Measurements from ENCODE around the gene SUPT3H. TPM values are rescaled to one million over a fixed set of nuclear protein-coding genes. Genes with fewer than 3 reads are reported as not detected.

SUPT3H gene
- total RNA-seq (10 to 100 TPM; 19.4 to 20.6 TPM), polyA plus RNA-seq (10 to 100 TPM; 16.9 to 20.8 (median 20.0) TPM), total RNA-seq (18.6 to 30.0 (median 23.9) reads per million in 6 experiments)

GRCh38 chr6:45377554-45378333, at the start of gene SUPT3H:
SUPT3H (minus strand) TSS chr6:45377934.
- DNase-seq (peak; percentile 87 to 96 (median 93)), ATAC-seq (peak; percentile 80)
- POLR2A ChIA-PET = interaction anchor here (0.6 to 3.2 kb wide), 31 partner anchors 9 to 752 kb away, joined by 3 to 24 read pairs (median 4); partner anchors contain the start of genes ENPP4 and RUNX2
- Mint-ChIP-seq H3K4me3 (peak within 1 kb of the TSS; percentile 92 to 100 (median 98)), H3K27ac (peak within 1 kb of the TSS; percentile 97 to 100 (median 98)), H3K4me1 (peaks cover 10 to 38% (median 36%) of the 10 kb centered on the region in 4 donors), H3K36me3 (peaks cover 0 to 7% (median 6%) of the 10 kb centered on the region in 3 donors), H3K9me3 (no peaks in the 10 kb centered on the region), H3K27me3 (no peaks in the 10 kb centered on the region)

DNA sequence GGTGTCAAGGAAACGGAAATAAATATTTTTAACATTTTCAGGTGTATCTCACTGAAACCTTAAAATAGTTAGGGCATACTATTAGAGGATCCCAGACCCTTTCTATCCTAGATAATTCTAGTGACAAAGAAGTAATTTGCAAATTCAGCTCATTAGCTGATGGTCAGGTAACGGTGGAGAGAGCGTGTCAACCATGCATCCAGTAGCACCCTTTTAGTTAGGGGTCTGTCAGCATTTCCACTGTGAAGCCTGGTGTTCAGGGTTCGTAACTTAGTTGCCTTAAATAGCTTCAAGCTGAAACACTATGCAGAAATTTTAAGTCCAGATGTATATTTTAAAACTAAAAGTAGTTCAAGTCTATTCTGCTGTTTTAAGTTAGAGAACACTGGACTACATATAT, 48.5 kb upstream of the SUPT3H start:
- peaks cover 20 to 64% (median 54%) of the 10 kb centered on the region in 4 donors for H3K4me1 Mint-ChIP-seq
- DNase-seq (no peak), ATAC-seq (no peak)
- H3K27me3 Mint-ChIP-seq = peaks cover 0 to 5% (median 0%) of the 10 kb centered on the region in 5 donors
- POLR2A ChIA-PET = interaction anchor here (1.2 kb wide), 1 partner anchor 114 kb away, joined by 6 read pairs; no protein-coding TSS in a partner anchor
- peak overlapping the region in 1 of 10 donors; percentile 39 for H3K4me3 Mint-ChIP-seq
- peak overlapping the region in 3 of 10 donors; percentile 43 to 81 (median 49) for H3K27ac Mint-ChIP-seq
- no peaks in the 10 kb centered on the region for H3K9me3 Mint-ChIP-seq
- H3K36me3 Mint-ChIP-seq = no peaks in the 10 kb centered on the region

- peak overlapping the region; percentile 15 to 90 (median 80) for H3K27ac Mint-ChIP-seq
- peaks cover 0 to 17% (median 0%) of the 10 kb centered on the region in 5 donors for H3K27me3 Mint-ChIP-seq
These were observed 46.7 kb upstream of the SUPT3H start for GRCh38 chr6:45424451-45424861.

DNA sequence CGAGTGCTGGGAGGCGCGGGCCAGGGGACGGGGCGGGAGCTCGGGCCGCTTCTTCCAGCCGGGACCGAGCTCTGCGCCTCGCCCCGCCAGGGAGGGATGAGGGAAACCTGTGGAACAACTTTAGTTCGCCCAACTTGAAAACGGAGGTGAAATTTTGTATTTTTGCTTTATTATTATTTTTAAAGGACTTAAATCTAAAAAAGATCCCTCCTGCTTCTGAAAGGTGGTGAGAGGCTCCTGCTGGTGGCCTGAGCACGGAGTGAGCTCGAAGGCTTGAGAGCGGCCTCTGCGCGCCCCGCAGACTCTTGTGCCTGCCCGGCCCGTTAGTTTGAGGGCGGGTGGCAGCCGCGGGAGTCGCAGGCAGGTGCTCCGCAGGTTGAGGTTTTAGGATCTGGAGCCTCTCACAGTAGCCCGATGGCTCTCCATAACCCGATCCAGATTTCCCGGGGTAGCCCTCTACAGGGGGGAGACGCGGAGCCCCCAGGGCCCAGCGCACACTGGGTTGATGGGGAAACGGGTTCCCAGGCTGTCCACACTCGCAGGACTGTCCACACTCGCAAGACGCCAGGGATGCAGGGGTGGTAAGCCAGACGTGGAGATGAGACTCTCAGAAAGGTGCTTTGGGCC, 46.2 kb upstream of the SUPT3H start:
- peaks cover 0 to 21% (median 0%) of the 10 kb centered on the region in 5 donors for H3K27me3 Mint-ChIP-seq
- H3K27ac Mint-ChIP-seq = peak overlapping the region; percentile 15 to 90 (median 80)
- H3K36me3 Mint-ChIP-seq = no peaks in the 10 kb centered on the region
- POLR2A ChIA-PET = interaction anchor here (0.6 kb wide), 1 partner anchor 20 kb away, joined by 3 read pairs; no protein-coding TSS in a partner anchor
- peak in 3 of 10 donors; percentile 17 to 23 (median 19) for DNase-seq
- no peaks in the 10 kb centered on the region for H3K9me3 Mint-ChIP-seq
- peak overlapping the region; percentile 60 to 99 (median 93) for H3K4me3 Mint-ChIP-seq
- peaks cover 22 to 66% (median 57%) of the 10 kb centered on the region in 4 donors for H3K4me1 Mint-ChIP-seq
- ATAC-seq = no peak

More at GRCh38 chr6:45424451-45424861, 46.7 kb upstream of the SUPT3H start:
- Mint-ChIP-seq H3K9me3 (no peaks in the 10 kb centered on the region), H3K36me3 (no peaks in the 10 kb centered on the region), H3K4me1 (peaks cover 21 to 66% (median 58%) of the 10 kb centered on the region in 4 donors), H3K4me3 (peak overlapping the region; percentile 60 to 99 (median 86))
- no peak for DNase-seq
- POLR2A ChIA-PET = no interaction called here
- no peak for ATAC-seq

- ATAC-seq = peak in 1 of 2 donors; percentile 3
- POLR2A ChIA-PET = interaction anchor here (0.6 to 3.6 kb wide), 5 partner anchors 21 to 768 kb away, joined by 3 to 24 read pairs (median 6); partner anchors contain the start of gene SUPT3H
- no peaks in the 10 kb centered on the region for H3K36me3 Mint-ChIP-seq
- H3K4me1 Mint-ChIP-seq = peaks cover 19 to 59% (median 51%) of the 10 kb centered on the region in 4 donors
- no peaks in the 10 kb centered on the region for H3K9me3 Mint-ChIP-seq
- peak in 3 of 10 donors; percentile 15 to 38 (median 29) for DNase-seq
- H3K27ac Mint-ChIP-seq = peak overlapping the region; percentile 86 to 96 (median 92)
- H3K4me3 Mint-ChIP-seq = peak overlapping the region; percentile 92 to 99 (median 94)
- H3K27me3 Mint-ChIP-seq = peaks cover 0 to 23% (median 0%) of the 10 kb centered on the region in 5 donors
These were observed 45.5 kb upstream of the SUPT3H start for GRCh38 chr6:45423111-45423823.

DNA sequence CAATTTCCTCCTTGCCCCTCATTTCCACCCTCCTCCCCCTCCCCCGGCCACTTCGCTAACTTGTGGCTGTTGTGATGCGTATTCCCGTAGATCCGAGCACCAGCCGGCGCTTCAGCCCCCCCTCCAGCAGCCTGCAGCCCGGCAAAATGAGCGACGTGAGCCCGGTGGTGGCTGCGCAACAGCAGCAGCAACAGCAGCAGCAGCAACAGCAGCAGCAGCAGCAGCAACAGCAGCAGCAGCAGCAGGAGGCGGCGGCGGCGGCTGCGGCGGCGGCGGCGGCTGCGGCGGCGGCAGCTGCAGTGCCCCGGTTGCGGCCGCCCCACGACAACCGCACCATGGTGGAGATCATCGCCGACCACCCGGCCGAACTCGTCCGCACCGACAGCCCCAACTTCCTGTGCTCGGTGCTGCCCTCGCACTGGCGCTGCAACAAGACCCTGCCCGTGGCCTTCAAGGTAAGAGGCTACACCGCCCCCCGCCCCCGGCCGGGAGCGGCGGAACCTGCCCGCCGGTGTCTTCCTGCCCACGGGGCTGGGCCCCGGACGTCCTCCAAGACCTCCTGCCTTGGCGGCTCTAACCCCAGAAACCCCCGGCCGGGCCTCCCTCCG, 44.9 kb upstream of the SUPT3H start:
- Mint-ChIP-seq H3K9me3 (no peaks in the 10 kb centered on the region), H3K27me3 (peaks cover 0 to 24% (median 0%) of the 10 kb centered on the region in 5 donors), H3K36me3 (no peaks in the 10 kb centered on the region), H3K4me1 (peaks cover 19 to 53% (median 44%) of the 10 kb centered on the region in 4 donors), H3K27ac (peak overlapping the region; percentile 86 to 99 (median 94)), H3K4me3 (peak overlapping the region; percentile 93 to 99 (median 94))
- ATAC-seq (peak; percentile 45 to 47), DNase-seq (peak; percentile 38 to 81 (median 66))
- POLR2A ChIA-PET = interaction anchor here (0.8 to 3.6 kb wide), 10 partner anchors 14 to 767 kb away, joined by 3 to 24 read pairs (median 4); partner anchors contain the start of gene SUPT3H

DNA sequence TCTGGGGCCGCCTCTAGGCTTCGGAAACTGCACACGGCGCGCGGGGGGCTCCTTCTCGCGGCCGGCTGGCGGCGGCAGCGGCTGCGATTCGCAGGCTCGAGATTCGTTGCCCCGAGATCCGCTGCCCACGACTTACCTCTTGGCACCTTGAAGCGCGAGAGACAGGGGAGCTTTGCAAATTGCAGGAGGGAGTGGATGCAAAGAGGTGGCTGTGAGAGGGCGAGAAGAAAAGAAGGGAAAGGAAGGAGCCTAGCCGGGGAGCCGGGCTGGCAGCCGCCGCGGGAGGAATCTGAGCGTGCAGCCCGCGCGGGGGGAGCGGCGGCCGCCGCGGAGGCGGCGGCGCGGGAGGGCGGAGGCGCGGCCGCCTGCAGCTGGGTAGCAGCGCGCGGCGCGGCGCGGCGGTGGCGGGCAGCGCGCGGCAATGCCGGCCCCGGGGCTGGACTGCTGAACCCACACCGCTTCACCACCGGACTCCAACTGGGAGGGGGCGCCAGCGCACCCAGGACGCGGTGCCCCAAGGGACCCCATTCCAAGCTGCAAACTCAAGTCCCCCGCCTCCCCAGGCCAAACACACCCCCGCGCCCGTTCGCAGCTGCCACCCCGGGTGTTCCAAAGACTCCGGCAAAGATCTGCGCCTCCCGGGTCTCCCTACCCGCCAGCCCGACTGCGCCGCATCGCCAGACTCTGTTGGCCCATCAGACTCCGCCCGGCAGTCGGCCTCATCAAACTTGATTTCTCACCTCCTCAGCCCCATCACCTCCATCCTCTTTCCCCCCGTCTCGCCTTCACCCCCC, 44.2 kb upstream of the SUPT3H start:
- POLR2A ChIA-PET = interaction anchor here (0.6 to 3.6 kb wide), 14 partner anchors 15 to 766 kb away, joined by 3 to 24 read pairs (median 4); partner anchors contain the start of gene SUPT3H
- no peaks in the 10 kb centered on the region for H3K36me3 Mint-ChIP-seq
- peak overlapping the region; percentile 93 to 99 (median 96) for H3K4me3 Mint-ChIP-seq
- DNase-seq (peak; percentile 21 to 67 (median 50)), ATAC-seq (peak; percentile 34 to 43)
- peaks cover 19 to 53% (median 42%) of the 10 kb centered on the region in 4 donors for H3K4me1 Mint-ChIP-seq
- peak overlapping the region; percentile 86 to 99 (median 95) for H3K27ac Mint-ChIP-seq
- H3K9me3 Mint-ChIP-seq = no peaks in the 10 kb centered on the region
- H3K27me3 Mint-ChIP-seq = peaks cover 0 to 24% (median 0%) of the 10 kb centered on the region in 5 donors

DNA sequence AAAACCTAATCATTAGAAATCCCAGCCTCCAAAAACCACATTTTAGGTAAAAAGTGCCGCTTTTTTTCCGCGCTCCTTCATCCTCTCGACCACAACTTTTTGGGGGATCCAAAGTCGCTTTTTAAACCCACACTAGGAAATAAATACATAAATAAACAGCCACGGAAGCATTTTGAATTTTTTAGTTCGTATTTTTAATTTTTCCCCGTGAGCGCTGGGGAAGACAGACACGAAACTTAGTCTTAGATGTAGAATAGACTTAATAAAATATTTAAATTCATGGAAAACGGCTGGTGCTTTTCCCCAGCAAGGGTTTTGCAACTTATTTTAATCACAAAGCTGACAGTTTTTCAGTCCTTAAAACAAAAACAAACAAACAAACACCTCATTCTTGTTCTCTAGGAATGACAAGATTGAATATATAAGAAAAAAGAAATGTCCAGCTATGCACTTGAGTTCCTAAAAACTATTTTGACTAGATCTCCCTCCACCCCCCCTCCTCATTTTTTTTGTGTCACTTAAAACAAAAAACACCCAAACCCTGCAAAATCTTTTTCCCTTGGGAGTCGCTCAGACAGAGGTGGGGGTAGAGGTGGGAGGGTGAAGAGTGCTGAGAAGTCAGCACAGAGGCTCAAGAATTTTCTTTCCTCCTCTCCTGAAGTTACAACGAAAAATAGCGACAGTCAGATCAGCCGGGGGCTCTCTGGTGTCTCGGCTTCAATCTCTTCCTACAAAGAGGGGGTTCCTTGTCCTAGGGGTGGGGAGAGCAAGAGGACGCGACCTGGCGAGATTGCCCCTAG, 43.4 kb upstream of the SUPT3H start:
- peaks cover 19 to 56% (median 43%) of the 10 kb centered on the region in 4 donors for H3K4me1 Mint-ChIP-seq

GRCh38 chr6:45420083-45420908, 42.6 kb upstream of the SUPT3H start:
- ATAC-seq (peak; percentile 29 to 55), DNase-seq (peak; percentile 13 to 73 (median 60))
- peaks cover 0 to 2% (median 0%) of the 10 kb centered on the region in 3 donors for H3K36me3 Mint-ChIP-seq
- H3K27ac Mint-ChIP-seq = peak overlapping the region; percentile 86 to 96 (median 92)
- peaks cover 0 to 29% (median 0%) of the 10 kb centered on the region in 5 donors for H3K27me3 Mint-ChIP-seq
- peaks cover 23 to 64% (median 43%) of the 10 kb centered on the region in 4 donors for H3K4me1 Mint-ChIP-seq
- peak overlapping the region; percentile 88 to 98 (median 96) for H3K4me3 Mint-ChIP-seq
- H3K9me3 Mint-ChIP-seq = no peaks in the 10 kb centered on the region
- POLR2A ChIA-PET = interaction anchor here (0.8 to 3.6 kb wide), 6 partner anchors 42 to 765 kb away, joined by 3 to 24 read pairs (median 4); partner anchors contain the start of gene SUPT3H

More for the DNA sequence above, 43.4 kb upstream of the SUPT3H start:
- Mint-ChIP-seq H3K9me3 (no peaks in the 10 kb centered on the region), H3K4me3 (peak overlapping the region; percentile 91 to 98 (median 96)), H3K36me3 (no peaks in the 10 kb centered on the region), H3K27me3 (peaks cover 0 to 25% (median 0%) of the 10 kb centered on the region in 5 donors), H3K27ac (peak overlapping the region; percentile 86 to 96 (median 94))
- no peak for DNase-seq
- POLR2A ChIA-PET = interaction anchor here (0.6 to 3.6 kb wide), 9 partner anchors 43 to 763 kb away, joined by 3 to 24 read pairs (median 5); partner anchors contain the start of gene SUPT3H
- ATAC-seq = no peak

Measured in naive thymus-derived CD8-positive, alpha-beta T cell (primary cell).